ENCODE results near the gene ORAI3.

Gene ORAI3

DNA sequence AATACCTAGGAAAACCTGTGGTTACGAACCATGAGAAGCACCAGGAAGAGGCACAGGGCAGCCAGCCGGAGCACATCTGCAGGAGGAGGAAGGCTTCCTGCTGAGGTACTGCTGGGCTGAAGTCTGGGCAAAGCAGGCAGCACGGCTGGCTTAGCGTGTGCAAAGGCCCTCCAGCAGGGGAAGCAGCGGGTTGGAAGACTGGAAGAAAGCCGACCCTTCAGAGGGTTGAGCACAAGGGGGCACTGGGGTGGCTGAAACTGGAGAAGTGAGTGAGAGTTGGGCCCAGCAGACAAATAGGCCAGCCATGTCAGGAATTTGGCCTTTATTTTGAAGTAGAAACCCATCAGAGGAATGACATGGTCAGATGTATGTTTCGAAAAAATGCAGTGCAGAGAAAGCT, 24.0 kb downstream of the ORAI3 start:
- DNase-seq: no peak

DNA sequence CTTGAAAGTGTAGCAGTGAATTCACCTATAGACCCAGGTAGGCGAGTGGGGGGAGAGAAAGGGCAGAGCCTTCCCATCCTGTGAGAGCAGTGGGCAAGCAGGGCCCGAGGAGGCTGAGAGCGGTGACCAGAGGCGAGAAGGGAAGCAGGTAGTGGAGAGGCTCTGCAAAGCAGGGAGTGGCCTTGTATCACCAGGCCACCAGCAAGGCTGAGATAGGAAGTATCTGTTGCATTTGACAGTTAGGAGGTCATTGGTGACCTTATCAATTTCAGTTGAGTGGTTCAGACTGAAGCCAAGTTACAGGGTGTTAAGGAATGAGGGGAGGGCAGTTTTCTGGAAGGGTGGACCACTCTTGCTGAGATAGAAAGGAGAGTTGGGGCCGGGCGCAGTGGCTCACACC, 25.5 kb downstream of the ORAI3 start:
- DNase-seq: no peak

DNA sequence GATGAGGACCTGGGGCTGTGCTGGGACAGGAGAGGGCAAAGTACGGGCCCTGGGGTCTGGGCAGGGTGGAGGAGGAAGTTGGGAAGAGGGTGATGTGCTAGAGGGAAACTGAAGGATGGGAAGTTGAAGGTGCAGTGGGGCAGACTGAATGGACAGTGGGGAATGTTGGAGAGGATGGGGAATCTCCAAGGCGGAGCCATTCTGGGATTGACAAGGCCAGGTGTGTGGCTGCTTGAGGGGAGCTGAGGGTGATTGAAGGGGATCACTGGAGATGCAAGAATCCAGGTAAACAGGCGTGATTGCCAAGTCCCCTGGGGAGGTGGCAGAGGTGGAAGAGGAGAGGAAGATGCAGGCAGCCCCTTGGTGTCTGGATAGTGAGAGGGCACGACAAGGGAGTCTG, 27.6 kb downstream of the ORAI3 start:
- DNase-seq: no peak

DNA sequence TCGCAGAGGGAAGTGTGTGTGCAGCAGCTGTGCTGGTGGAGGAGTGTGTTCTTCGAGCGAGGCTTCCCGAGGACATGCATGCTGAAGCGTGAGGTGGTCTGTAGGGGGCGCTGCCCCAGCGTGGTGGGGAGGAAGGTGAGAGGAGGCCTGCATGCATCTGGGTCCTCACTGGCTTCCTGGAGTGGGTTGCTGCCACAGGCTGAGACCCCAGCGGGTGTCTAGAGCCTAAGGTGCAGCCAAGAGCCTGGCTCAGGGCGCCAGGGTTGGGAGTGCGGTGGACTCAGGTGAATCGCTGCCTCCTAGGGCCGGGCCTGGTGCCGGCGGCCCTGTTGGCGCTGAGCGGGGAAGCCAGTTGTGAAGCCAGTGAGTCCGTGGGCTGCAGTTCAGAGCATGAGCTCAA, 28.6 kb downstream of the ORAI3 start:
- peak; percentile 61 for DNase-seq

DNA sequence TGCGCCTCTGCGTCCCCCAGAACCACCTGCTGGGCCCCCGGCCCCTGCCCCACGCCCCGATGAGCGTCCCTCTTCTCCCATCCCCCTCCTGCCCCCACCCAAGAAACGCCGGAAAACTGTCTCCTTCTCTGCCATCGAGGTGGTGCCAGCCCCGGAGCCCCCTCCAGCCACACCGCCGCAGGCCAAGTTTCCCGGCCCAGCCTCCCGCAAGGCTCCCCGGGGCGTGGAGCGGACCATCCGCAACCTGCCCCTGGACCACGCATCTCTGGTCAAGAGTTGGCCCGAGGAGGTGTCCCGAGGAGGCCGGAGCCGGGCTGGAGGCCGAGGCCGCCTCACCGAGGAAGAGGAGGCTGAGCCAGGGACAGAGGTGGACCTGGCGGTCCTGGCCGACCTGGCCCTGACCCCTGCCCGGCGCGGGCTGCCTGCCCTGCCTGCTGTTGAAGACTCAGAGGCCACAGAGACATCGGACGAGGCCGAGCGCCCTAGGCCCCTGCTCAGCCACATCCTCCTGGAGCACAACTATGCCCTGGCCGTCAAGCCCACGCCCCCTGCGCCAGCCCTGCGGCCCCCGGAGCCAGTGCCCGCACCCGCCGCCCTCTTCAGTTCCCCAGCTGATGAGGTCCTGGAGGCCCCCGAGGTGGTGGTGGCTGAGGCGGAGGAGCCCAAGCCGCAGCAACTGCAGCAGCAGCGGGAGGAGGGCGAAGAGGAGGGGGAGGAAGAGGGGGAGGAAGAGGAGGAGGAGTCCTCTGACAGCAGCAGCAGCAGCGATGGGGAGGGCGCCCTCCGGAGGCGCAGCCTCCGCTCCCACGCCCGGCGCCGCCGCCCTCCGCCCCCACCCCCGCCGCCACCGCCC, 30.5 kb downstream of the ORAI3 start:
- no peak for DNase-seq

DNA sequence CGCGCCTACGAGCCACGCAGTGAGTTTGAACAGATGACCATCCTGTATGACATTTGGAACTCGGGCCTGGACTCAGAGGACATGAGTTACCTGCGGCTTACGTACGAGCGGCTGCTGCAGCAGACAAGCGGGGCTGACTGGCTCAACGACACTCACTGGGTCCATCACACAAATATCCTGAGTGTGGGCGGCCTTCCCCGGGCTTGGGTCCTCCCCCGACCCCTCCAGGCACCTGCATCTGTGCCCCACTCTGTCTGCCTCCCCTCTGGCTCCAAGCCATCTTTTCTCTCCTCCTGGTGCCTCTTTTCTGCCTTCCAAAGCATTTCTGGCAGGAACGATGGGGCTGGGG, 31.1 kb downstream of the ORAI3 start:
- DNase-seq: no peak

DNA sequence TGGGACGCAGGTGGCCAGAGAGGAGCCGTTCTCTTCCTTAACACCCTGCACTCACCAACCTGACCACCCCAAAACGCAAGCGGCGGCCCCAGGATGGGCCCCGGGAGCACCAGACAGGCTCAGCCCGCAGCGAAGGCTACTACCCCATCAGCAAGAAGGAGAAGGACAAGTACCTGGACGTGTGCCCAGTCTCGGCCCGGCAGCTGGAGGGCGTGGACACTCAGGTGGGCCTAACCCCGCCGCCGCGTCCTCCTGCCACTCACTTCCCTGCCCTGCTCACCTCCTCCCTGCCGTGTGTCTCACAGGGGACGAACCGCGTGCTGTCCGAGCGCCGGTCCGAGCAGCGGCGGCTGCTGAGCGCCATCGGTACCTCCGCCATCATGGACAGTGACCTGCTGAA, 31.6 kb downstream of the ORAI3 start:
- no peak for DNase-seq

DNA sequence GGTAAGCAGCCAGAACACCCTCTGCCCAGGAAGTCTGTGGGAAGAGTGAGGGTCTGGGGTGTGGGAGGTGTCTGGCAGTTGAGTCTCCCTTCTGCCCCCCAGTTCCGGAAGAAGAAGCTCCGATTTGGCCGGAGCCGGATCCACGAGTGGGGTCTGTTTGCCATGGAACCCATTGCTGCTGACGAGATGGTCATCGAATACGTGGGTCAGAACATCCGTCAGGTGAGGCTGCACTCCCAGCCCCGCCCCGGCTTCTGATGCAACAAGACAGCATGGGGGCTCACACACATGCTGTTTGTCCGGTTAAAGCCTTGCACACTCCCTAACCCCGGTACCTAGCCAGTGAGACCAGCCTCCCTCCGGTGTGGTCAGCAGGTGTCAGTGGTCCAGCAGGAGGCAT, 32.1 kb downstream of the ORAI3 start:
- no peak for DNase-seq

DNA sequence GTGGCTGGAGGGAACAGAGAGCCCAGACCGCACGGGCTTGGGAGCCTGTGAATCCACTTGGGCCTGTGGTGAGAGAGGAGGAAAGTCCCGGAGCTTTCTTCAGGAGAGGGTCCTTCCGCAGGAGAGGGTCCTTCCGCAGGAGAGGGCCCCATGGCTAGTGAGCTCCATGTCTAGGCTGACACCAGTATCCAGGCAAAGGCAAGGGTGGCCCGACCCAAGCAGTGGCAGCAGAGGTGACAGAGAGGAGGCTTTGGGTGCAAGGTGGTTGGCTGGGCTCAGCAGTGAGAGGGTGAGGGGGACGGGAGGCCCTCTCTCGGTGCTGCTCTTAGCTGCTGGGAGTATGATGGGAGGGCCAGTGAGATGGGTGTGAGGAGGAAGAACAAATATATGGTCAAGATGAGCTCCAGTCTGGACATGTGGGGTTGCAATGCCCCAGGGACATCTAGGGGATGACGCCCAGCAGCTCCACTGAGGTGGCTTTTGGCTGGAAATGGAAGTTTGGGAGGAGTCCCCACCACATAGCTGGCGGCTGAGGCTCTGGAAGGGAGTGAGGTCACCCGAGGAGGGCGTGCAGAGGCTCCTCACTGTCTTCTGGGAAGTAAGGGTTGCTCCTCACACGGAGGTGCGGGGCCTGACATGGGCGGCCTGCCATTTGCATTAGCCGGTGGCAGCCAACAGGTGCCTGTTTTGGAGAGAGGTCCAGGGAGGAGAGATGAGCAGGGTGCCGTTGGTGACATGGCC, 33.9 kb downstream of the ORAI3 start:
- DNase-seq: no peak

DNA sequence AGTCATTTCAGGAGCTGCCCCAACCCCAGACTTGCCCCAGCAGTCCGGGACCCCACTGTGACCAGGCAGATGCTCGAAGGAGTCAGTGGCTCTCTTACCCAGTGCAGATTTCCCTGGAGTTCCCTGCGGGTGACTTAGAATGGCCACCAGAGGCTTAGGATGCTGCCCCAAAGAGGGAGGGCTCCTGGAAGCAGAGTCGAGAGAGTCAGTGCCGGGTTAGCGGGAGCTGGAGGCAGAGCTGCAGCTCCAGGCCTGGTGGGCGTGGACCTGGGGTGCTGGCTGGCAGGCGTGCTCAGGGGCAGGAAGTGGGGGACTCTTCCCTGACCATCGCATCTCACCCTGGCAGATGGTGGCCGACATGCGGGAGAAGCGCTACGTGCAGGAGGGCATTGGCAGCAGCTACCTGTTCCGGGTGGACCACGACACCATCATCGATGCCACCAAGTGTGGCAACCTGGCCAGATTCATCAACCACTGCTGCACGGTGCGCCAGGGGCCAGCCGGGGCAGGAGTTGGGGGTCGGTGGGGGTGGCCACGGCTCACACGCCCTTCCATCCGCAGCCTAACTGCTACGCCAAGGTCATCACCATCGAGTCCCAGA, 34.5 kb downstream of the ORAI3 start:
- no peak for DNase-seq

DNA sequence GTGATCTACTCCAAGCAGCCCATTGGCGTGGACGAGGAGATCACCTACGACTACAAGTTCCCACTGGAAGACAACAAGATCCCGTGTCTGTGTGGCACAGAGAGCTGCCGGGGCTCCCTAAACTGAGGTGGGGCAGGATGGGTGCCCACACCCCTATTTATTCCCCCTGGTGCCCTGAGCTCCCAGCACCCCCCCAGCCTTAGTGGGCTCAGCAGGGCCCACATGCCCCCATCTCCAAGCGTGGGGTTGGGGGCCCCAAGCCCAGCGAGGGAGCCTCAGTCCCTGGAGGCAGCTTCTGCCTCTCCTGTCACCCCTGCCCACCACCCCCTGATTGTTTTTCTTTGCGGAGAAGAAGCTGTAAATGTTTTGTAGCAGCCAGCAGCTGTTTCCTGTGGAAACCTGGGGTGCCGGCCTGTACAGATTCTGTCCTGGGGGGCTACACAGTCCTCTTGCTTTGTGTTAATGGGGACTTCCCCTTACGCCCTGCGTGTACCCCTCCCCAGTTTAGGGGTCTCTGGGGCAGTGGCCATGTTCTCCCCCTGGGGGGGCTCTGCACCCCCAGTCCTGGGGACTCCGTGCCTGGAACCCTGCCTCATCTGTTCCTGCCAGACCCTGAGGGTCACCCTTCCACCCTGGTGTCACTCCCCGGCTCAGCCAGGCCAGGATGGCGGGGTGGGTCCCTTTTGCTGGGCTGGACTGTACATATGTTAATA, 35.2 kb downstream of the ORAI3 start:
- DNase-seq: no peak

DNA sequence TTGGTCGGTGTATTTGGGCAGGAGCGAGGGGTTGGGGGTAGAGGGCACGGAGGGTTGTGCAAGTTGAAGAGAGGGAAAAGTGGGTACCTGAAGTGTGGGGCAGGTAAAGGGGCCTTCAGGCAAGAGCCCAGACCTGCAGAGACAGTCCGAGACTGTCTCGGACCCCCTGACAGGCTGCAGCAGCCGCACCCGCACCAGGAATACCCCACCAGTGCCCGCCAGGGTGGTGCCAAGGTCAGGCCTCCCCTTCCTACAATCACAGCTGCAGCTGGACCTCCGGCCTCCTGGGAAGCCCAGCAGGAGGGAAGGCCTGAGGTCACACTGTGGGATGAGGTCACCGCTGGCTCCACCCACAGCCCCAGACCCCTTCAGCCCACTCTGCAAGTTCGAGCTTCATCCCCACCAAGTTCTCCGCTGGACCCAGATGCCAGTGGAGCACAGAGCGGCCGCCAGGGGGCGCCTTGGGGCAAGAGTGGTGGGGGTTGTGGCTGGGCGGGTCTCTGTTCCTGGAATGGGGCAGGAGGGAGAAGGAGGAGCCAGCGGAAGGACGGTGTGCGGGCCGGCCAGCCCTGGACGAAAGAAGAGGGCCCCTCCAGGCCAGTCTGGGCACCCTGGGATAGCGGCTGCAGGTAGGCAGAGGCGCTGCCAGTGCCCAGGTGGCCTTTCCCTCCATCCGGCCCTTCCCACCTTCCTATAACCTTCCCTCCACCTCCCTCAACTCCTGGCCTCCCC, 36.0 kb downstream of the ORAI3 start, which contains the start of gene HSD3B7:
HSD3B7 (plus strand) TSS at position 539 of the 732 bp plus-strand sequence. CDS start 452 bp downstream, outside the sequence.
- DNase-seq: peak; percentile 94

DNA sequence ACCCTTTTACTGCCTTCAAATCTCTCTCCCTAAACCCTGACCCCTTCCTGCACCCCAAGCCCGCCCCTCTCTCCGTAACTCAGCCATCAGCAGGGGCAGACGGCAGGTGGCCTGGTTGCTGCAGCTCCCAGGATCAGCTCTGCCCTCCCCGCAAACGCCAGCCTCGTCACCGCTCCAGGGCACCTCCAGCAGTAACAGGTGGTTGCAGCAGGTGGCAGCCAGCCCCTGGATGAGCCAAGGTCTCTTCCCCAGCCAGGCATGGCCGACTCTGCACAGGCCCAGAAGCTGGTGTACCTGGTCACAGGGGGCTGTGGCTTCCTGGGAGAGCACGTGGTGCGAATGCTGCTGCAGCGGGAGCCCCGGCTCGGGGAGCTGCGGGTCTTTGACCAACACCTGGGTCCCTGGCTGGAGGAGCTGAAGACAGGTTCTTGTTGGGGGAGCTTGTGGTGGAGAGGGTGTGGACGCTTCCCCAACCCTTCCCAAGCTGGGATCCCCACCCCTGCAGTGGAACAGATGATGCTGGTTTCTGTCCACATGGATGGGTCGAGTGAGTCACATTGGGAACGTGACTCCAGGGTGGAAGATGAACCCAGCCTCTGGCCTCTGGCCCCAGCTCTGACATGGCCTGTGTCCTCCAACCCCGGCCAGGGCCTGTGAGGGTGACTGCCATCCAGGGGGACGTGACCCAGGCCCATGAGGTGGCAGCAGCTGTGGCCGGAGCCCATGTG, 36.7 kb downstream of the ORAI3 start:
- no peak for DNase-seq

DNA sequence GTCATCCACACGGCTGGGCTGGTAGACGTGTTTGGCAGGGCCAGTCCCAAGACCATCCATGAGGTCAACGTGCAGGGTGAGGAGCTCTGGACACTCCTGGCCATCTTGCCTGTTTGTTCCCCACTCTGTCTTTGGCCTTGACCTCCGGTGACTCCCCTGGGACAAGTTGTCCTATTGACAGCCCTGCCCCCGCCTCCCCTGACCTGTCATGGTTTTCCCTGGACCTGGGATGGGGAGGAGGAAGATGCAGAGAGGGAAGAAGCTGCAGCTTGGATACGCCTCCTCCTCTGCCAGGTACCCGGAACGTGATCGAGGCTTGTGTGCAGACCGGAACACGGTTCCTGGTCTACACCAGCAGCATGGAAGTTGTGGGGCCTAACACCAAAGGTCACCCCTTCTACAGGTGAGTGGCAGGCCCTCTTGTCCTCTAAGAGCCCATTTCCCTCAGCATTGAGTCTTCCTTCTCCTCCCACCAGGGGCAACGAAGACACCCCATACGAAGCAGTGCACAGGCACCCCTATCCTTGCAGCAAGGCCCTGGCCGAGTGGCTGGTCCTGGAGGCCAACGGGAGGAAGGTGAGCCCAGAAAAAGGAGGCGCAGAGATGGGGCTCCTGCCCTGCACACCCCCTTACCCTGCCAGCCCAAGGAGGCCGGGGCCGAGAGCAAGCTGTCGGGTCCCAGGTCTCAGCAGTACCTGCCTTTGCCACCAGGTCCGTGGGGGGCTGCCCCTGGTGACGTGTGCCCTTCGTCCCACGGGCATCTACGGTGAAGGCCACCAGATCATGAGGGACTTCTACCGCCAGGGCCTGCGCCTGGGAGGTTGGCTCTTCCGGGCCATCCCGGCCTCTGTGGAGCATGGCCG, 37.5 kb downstream of the ORAI3 start:
- no peak for DNase-seq

DNA sequence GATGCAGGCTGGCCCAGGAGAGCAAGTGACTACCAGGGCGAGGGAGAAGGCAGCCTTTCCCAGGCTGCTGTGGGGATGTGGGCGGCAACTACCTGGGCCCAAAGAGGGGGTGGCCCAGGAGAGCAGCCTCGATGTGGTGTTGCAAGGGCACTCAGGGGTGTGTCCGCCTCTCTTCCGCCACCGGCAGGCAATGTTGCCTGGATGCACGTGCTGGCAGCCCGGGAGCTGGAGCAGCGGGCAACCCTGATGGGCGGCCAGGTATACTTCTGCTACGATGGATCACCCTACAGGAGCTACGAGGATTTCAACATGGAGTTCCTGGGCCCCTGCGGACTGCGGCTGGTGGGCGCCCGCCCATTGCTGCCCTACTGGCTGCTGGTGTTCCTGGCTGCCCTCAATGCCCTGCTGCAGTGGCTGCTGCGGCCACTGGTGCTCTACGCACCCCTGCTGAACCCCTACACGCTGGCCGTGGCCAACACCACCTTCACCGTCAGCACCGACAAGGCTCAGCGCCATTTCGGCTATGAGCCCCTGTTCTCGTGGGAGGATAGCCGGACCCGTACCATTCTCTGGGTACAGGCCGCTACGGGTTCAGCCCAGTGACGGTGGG, 38.8 kb downstream of the ORAI3 start:
- DNase-seq: no peak

DNA sequence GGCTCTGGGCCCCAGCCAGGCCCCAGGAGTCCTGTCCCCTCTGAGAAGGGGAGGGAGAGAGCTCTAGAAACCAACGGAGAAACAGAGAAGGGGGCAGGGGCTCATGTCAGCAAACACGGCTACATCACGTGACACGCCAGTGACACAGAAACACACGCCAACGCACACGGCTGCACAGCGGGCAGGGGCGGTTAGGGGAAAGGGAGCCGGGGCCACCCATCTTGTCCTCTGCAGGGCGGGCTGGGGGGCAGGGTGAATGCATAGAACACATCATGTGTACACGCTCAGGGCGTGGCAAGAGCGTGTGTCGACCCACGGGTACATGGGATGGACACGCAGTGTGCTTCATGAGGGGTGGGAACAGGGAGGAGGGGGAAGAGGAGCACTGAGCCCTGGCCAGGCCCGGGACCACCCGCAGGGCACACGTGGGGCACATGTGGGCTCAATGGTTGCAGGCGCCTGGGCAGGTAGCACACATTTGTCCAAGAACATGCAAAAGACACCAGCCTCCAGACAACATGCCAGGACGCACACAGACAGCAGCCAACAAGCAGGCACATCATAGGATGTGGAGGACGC, 40.7 kb downstream of the ORAI3 start:
- DNase-seq: no peak

DNA sequence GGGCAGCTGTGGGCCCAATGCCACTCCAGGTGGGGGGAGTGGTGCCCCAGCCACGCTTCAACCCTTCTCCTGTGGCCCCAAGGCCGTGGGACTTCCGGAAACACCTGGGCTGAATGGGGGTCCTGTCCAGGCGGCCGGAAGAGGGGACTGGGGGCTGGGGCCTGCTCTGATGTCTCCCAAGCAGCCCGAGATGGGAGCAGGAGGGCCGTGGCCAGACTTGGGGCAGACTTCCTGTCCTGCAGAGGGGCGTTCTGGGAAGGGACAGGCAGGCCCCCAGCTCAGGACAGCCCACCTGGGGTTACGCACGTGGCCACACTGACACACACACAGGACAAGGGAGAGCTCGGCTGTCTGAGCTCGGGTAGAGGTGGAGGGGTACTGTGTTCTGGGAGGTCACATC, 41.2 kb downstream of the ORAI3 start:
- DNase-seq: no peak

DNA sequence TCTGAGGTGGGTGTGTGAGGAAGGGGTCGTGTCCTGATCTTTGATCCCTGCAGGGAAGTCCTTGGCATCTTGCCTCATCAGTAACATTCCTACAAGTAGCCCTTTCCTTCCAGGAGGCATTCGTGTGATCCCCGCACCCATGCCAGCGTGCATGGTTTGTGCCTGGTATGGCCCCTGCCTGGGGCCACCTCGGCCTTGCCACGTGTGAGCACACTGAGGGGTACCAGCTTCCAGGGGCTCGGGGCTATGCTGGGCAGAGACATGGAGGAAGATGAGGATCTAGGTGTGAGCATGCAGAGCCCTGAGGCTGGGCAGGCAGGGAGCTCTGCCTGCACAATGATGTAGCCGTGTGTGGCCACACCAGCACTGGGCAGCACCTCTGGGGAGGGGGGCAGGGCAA, 42.2 kb downstream of the ORAI3 start:
- DNase-seq: no peak

DNA sequence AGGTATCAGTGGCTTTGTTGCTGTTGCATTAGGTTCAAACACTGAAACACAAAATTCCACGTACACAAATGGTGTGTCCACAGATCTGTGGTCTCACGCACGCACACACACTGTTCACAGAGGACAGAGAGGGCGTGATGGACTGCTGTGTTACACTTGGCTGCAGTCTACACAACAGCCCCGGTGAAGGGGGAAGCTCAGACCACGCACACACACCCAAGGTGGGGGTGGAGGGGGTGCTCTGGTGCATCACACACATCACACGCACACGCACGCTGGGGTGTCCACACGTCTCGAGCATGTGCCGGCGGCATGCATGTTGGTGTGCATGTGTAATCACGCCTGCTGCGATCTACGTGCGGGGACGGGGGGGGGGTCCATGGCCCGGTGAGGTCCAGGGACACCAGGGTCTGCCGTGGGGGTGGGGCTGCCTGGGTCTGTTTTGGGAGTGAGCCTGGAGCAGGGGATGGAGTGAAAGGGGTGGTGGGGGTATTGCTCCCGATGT, 43.5 kb downstream of the ORAI3 start:
- no peak for DNase-seq
